Stimulated activated CD8-positive, alpha-beta memory T cell treated with anti-CD3 and anti-CD28 coated beads, Interleukin-12 subunit alpha, Interleukin-12 subunit beta, amount 100 ng/mL, for 1 hour (primary cell): ENCODE results near the gene IL10RB.

Experiments used
- DNase-seq: peaks from one replicate; pipeline ENCODE4 v3.0.0-alpha.2; 2020; ENCODE audit warnings: low read depth

The IL10RB gene

GRCh38 chr21:33267250-33267649 lies 1.1 kb downstream of the IL10RB start:
- DNase-seq: no peak

GRCh38 chr21:33268393-33268736 lies 2.2 kb downstream of the IL10RB start:
- no peak for DNase-seq

GRCh38 chr21:33268737-33269441 lies 2.7 kb downstream of the IL10RB start:
- DNase-seq: no peak

DNA sequence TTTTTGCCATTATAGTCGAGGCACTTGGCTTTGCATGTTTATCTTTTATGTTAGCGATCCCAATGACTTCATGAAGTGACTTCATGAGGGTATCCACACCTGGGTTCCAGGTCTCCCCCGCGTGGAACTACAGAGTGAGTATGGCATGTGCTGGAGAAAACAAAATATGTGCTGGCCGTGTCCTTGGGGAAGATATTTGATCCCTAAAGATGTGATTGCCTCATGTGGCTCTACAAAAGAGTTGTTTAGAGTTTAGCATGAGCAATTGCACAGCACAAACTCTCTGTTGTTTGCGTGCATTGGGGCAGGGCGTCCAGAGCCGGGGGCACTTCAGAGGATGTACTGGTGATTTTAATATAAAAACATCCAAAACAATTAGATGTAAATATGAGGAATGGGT lies 4.8 kb downstream of the IL10RB start:
- no peak for DNase-seq

DNA sequence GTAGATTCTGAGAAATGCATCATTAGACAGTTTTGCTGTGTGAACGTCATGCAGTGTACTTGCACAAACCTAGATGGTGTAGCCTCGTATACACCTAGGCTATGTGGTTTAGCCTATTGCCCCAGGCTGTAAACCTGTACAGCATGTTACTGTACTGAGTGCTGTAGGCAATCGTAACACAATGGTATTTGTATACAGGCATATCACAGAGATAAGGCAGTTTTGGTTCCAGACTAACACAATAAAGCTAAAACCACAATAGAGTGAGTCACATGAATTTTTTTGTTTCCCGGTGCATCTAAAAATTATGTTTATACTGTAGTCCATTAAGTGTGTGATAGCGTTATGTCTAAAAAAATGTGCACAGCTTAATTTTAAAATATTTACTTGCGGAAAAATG lies 6.9 kb downstream of the IL10RB start:
- DNase-seq: no peak

DNA sequence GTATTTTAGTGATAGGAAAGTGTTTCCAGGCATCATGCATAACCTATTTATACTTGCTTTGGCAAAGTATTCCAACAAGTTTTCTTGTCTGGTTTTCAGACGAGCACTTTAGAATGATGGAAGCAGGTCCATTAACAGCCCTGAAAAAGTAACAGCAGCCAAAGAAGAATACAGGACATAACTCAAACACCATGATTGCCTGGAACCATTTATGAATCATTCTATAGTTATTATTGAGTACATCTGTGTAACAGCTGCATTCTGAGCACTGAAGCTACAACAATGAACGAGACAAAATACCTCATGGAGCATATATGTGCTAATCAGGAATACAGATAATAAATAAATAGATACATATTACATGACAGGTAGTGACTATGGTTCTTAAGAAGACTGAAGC lies 12.6 kb downstream of the IL10RB start:
- no peak for DNase-seq

- DNase-seq: no peak
Observed at GRCh38 chr21:33279330-33279820, 13.2 kb downstream of the IL10RB start.

- no peak for DNase-seq
Observed at GRCh38 chr21:33281096-33281652, 15.0 kb downstream of the IL10RB start.

DNA sequence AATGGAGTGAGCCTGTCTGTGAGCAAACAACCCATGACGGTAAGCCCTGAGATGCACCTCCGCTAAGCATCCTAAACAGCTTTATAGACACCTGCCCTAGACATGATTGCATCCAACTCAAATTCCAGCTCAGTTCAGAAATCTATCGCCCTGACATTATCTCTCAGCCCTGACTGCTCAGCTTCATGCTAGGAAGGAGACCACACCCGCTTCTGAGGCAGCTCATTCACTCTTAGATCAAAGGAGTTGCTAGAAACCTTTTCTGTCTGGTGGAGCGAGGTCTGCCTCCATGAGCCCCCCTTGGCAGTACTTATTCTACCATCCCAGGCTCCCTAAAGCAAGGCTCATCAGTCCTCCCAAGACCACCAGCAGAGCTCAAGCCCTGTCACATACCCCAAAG lies 17.0 kb downstream of the IL10RB start:
- DNase-seq: no peak

DNA sequence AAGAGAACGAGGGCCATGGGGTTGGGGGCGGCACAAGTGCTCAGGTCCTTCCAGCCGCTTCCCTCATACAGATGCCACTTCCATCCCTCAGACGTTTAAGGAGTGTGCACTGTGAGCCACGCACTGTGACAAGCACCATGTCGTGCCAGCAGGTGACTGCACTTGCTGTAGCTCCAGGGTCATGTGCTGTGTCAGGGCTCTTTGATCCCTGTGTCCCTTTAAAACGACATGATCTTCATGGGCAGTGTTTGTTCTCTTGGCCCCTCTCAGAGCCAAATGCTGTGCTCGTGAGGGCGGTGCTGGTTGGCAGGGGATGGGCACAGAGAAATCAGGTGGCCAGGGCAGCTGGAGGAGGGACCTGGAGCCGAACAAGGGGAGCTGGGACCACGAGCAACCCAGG lies 19.9 kb downstream of the IL10RB start:
- DNase-seq: no peak

- DNase-seq: no peak
Observed at GRCh38 chr21:33286600-33287456, 20.7 kb downstream of the IL10RB start.

DNA sequence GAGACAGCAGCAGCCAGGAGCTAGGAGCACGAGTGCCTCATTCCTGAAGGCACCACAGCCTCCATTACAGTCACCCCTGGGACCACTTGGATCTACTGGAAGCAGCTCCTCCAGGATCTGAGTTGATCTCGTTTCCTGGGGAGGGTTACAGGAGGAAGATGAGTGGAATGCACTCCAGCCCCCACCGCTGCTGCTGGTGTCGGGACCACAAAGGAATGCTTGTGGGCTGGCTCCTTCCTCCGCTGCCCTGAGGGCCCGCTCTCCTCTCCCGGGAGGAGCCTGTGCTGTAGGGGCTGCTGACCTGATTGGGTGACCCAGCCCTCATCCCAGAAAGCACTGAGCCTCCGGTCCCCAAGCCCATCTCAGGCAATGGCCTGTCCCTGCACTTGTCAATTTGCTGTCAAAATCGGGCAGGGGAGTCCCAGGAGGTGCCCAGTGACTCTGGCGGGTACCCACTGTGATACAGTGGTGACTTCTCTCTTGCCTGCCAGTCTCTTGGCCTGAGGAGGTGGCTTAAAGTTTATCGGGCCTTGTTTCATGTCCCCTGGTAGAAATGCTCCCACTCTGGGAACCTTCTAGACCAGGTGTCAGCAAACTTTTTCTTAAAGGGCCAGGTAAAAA lies 23.1 kb downstream of the IL10RB start:
- DNase-seq: no peak

DNA sequence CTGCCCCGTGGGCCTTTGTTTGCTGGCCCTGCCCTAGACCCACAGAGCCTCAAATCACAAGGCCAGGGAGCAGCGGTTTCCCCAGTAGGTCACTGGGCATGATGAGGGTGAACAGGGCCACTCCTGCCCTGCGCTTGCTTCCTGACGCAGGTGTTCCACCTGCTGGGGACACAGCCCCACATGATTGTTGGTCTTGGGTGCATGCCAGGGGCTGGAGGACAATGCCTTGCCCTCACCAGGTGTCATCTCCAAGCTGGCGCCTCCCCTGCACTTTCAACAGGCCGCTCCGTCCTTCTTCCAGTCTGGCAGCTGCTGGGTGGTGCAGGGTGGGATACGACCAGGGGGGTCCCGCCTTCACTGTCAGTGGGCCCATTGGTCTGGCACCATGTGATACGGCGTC lies 24.3 kb downstream of the IL10RB start:
- no peak for DNase-seq

DNA sequence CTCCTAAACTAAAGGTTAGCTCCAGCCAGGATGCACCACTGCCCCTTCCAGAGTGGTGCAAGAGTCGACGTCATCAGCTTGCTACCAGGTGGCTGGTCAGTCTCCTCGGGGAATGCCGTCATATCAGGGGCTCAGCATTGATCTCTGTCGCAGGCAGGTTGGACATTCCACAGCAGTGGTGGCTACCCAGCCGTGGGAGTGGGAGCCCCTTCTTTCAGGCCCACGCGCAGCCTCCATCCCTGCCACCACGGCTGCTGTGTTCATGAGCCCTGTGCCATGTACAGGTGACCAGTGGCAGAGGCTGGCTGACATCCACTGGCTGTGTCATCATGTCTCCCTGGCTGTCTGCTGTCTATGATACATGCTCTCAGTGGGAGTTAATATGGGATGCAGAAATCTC lies 25.5 kb downstream of the IL10RB start:
- no peak for DNase-seq

- no peak for DNase-seq
Observed at GRCh38 chr21:33292724-33293123, 26.6 kb downstream of the IL10RB start.

DNA sequence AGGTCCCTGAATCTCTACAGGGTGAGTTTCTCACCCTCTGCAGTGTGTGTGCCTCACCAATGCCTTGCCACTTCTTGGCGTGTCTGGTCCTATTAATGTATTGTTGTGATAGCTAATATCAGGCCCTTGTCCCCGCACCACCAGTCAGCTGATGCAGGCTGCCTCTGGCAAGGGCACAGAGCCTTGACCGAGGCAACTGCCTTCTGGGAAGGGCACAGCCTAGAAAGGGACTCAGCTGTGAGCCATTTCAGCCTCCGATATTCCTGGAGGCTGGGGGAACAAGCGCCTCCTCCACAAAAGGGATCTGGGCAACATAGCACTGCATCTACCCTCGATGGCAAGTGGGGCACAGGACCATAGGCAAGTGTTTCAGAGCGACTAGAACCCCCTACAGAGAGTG lies 27.0 kb downstream of the IL10RB start:
- no peak for DNase-seq

DNA sequence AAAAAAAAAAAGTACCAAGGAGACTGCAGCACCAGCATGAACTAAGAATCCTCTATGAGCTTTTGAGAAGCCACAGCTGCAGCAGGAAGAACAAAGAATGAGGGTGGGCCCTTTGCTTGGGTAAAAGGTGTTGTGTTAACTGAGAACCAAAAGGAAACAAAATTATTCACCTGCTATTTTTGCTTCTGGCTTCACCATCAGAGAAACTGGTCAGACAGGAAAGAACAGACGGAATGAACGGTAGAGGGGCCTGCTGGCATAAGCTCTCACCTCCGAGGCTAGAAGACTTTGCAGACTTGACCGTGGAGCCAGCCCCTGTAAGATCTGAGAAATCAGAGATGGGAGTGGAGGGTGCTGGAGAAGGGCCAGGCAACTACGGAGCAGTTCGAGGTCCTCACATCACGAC lies 27.6 kb downstream of the IL10RB start:
- no peak for DNase-seq

- DNase-seq: no peak
Observed at GRCh38 chr21:33296156-33296555, 30.0 kb downstream of the IL10RB start.

GRCh38 chr21:33299181-33299752 lies 33.1 kb downstream of the IL10RB start:
- DNase-seq: no peak

DNA sequence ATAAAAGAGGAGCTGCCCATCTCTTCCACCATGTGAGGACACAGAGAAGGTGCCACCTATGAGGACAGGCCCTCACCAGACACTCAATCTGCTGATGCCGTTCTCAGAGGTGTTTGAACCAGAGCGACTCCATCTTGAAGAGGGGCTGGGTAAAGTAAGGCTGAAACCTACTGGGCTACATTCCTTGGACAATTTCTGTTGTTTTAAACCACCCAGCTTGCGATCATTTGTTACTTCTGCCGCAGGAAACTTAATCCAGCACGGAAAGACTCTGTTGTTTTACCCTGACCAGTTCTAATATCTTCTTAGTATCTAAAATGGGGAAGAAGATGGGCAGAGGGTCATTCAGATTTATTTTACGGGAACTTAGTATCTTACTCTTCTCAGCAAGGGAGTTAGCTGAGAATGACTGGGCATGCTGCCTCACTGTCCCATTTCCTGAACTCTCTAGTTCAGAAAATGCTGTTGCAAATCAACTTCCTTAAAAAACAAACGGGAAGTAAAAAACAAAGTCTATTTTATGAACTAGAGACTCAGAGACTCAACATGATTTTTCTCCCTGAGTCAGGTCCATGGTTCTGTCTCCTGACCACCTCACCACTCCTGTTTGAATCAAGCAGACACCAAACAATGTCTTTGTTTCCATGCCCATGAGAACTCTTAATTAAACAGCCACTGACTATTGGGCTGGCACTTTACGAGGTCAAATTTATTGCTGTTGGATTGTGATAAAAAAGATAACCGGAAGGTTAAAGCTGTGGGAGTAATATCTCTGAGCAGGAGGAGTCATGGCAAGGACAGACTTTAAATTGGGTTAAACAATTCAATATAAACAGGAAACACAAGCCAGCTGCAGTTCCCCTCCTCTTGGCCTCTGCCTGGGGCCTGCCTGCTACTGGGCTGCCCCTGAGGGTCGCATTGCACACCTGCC lies 34.8 kb downstream of the IL10RB start:
- no peak for DNase-seq

- DNase-seq: no peak
Observed at GRCh38 chr21:33301632-33302002, 35.5 kb downstream of the IL10RB start.
